Ishikawa (cell line): ENCODE results near the gene TRIM44.

Source experiments
- CEBPB ChIP-seq: IDR thresholded peaks from 2 replicates; pipeline ENCODE4 v1.6.1; 2012
- CREB1 ChIP-seq: IDR thresholded peaks from 2 replicates; pipeline ENCODE4 v1.6.1; 2012; ENCODE audit warnings: low read depth
- EGR1 ChIP-seq: IDR thresholded peaks from 2 replicates; pipeline ENCODE4 v1.6.1; 2012
- EP300 ChIP-seq: IDR thresholded peaks from 2 replicates; pipeline ENCODE4 v1.6.1; 2012; ENCODE audit warnings: borderline replicate concordance
- FOXM1 ChIP-seq: IDR thresholded peaks from 2 replicates; pipeline ENCODE4 v1.6.1; 2012; ENCODE audit warnings: low read depth, borderline replicate concordance
- MAX ChIP-seq: IDR thresholded peaks from 2 replicates; pipeline ENCODE4 v1.6.1; 2012
- NFIC ChIP-seq: IDR thresholded peaks from 2 replicates; pipeline ENCODE4 v1.6.1; 2012
- RAD21 ChIP-seq: IDR thresholded peaks from 2 replicates; pipeline ENCODE4 v1.6.1; 2012; ENCODE audit warnings: low read depth
- REST ChIP-seq: IDR thresholded peaks from 2 replicates; pipeline ENCODE4 v1.6.1; 2012; ENCODE audit warnings: low read depth, mild to moderate bottlenecking
- TAF1 ChIP-seq: IDR thresholded peaks from 2 replicates; pipeline ENCODE4 v1.6.1; 2012; ENCODE audit warnings: low read depth, mild to moderate bottlenecking
- TCF12 ChIP-seq: IDR thresholded peaks from 2 replicates; pipeline ENCODE4 v1.6.1; 2012; ENCODE audit warnings: low read depth
- TEAD4 ChIP-seq: IDR thresholded peaks from 2 replicates; pipeline ENCODE4 v1.6.1; 2012
- USF1 ChIP-seq: IDR thresholded peaks from 2 replicates; pipeline ENCODE4 v1.6.1; 2012
- YY1 ChIP-seq: IDR thresholded peaks from 2 replicates; pipeline ENCODE4 v1.6.1; 2012; ENCODE audit warnings: low read depth
- ZBTB7A ChIP-seq: IDR thresholded peaks from 2 replicates; pipeline ENCODE4 v1.6.1; 2012; ENCODE audit warnings: low read depth

TRIM44 gene

GRCh38 chr11:35617687-35618496 is 44.7 kb upstream of the TRIM44 start, which contains the start of gene FJX1:
TSS of gene FJX1 (plus strand) at chr11:35618460. CDS start at chr11:35618637, 177 bp downstream.
- TF ChIP-seq EGR1 (no peak; the same call in 1 of the 2 replicates), TCF12 (no peak), FOXM1 (no peak), TAF1 (peak; percentile 54; the same call in 1 of the 2 replicates), EP300 (no peak), ZBTB7A (peak; percentile 85; the same call in 1 of the 2 replicates), USF1 (peak; percentile 70), MAX (peak; percentile 72)

GRCh38 chr11:35618497-35619115 is 44.0 kb upstream of the TRIM44 start:
- TF ChIP-seq TEAD4 (no peak), TAF1 (no peak), ZBTB7A (no peak), RAD21 (no peak), TCF12 (no peak), CEBPB (no peak), NFIC (no peak), EP300 (no peak), FOXM1 (no peak), REST (no peak), YY1 (no peak), USF1 (no peak), CREB1 (no peak), MAX (no peak), EGR1 (no peak; the same call in 1 of the 2 replicates)

GRCh38 chr11:35619116-35619854 is 43.3 kb upstream of the TRIM44 start:
- TF ChIP-seq MAX (peak; percentile 93), ZBTB7A (no peak), FOXM1 (no peak), CEBPB (no peak), EP300 (no peak), EGR1 (no peak), NFIC (peak; percentile 58), USF1 (peak; percentile 68), TCF12 (peak; percentile 35; the same call in 1 of the 2 replicates), RAD21 (no peak; the same call in 1 of the 2 replicates), YY1 (no peak), REST (no peak), TAF1 (peak; percentile 52), TEAD4 (no peak; the same call in 1 of the 2 replicates), CREB1 (no peak)
